Measurements from ENCODE around the gene MSX2.

MSX2 gene

DNA sequence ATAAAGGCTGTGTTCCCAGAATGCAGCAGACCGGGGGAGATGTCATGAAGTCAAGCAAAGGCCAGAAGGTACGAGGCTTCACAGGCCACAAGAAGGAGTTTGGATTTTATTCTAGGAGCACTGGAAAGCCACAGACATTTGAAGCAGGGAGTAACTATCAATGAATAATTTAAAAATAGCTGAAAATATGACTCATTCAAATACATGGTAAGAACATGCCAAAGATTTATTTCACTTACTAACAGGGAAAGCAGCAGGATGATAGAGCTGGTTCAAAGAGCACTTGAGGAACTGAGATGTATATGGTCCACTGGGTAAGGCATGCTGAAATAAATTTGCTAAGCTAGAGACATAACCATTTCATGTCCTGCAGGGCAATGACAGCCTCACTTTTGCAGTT lies 53.2 kb downstream of the MSX2 start:
- no peak overlapping the region for H3K4me3 ChIP-seq (ENCODE audit: low read length)
- DNase-seq (ENCODE audit: low read depth), result no peak
- TF ChIP-seq, protein P1, sequence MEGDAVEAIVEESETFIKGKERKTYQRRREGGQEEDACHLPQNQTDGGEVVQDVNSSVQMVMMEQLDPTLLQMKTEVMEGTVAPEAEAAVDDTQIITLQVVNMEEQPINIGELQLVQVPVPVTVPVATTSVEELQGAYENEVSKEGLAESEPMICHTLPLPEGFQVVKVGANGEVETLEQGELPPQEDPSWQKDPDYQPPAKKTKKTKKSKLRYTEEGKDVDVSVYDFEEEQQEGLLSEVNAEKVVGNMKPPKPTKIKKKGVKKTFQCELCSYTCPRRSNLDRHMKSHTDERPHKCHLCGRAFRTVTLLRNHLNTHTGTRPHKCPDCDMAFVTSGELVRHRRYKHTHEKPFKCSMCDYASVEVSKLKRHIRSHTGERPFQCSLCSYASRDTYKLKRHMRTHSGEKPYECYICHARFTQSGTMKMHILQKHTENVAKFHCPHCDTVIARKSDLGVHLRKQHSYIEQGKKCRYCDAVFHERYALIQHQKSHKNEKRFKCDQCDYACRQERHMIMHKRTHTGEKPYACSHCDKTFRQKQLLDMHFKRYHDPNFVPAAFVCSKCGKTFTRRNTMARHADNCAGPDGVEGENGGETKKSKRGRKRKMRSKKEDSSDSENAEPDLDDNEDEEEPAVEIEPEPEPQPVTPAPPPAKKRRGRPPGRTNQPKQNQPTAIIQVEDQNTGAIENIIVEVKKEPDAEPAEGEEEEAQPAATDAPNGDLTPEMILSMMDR (conservative IDR thresholded peaks at IDR 0.05; ENCODE audit: low read depth, low read length), result no peak
